GM19467 (cell line): ENCODE results near the gene GPR62.
"Not testable (repeated sequence)": the region's sequence is repeated elsewhere in the genome, so short reads cannot be mapped to it uniquely, and the experiment has no call there.

Source experiments
- ATAC-seq: cut with Tn5 transposase; IDR thresholded peaks from one replicate; pipeline ENCODE4 v1.9.1; 2021; ENCODE audit warnings: mild to moderate bottlenecking, moderate library complexity; ENCODE audit not compliant: unreplicated experiment

GPR62 gene

GRCh38 chr3:51988286-51989146 lies 33.3 kb downstream of the GPR62 start:
- no peak for ATAC-seq

DNA sequence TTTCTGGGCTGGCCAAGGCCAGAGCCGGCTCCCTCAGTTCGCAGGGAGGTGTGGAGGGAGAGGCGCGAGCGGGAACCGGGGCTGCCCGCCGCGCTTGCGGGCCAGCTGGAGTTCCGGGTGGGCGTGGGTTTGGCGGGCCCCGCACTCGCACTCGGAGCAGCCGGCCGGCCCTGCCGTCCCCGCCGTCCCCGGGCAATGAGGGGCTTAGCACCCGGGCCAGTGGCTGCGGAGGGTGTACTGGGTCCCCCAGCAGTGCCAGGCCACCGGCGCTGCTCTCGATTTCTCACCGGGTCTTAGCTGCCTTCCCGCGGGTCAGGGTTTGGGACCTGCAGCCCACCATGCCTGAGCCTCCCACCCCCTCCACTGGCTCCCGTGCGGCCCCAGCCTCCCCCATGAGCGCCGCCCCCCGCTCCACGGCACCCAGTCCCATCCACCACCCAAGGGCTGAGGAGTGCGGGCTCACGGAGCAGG lies 35.4 kb downstream of the GPR62 start:
- ATAC-seq: not testable (repeated sequence)

DNA sequence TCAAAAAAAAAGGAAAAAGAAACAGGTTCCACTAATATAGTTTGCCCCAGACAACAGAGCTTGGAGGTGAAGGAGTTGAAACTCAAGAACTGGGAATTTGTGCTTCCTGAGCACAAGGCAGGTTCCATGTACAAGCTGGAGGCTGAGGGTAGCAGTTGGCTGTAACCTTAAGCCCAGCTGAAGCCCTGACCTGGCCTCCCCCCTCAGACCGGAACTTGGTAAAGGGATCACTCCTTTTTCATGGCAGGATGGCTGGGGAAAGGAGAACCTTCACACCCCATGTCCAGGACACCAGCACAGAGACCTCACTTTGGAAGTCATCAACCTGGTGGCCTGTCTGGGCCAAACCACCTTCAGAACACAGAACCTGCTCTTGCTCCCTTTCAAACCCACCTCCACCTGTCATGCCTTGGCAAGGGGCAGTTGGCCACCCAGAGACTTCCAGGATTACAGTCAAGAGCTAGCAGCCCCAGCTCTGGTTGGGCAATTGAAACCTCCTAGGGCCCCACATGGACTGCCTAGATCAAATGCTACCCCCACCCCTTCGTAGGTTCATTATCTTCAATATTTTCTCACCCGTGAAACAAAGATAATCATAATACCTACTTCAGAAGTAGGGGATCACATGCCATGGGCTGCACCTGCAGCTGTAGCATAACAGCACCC lies 37.0 kb downstream of the GPR62 start:
- no peak for ATAC-seq

GRCh38 chr3:51993657-51994056 lies 38.5 kb downstream of the GPR62 start:
- not testable (repeated sequence) for ATAC-seq

DNA sequence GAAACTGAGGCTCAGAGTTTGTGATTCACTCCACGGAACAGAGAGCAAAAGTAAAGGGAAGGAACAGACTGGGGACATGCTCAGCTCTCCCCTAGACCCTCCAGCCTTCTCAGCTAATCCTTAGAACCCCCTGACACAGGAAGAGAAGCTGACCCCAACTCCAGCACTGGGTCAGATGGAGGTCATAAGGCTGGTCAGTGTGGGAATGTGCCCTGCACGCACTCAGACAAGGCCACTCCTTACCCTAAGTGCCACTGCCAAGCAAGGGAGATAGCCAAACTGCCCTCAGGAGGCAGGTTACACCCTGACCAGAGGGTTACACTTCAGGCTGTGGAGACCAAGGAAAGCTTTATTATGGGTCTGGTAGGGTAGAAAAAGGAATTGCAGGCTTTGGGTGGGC lies 39.3 kb downstream of the GPR62 start:
- ATAC-seq: no peak

DNA sequence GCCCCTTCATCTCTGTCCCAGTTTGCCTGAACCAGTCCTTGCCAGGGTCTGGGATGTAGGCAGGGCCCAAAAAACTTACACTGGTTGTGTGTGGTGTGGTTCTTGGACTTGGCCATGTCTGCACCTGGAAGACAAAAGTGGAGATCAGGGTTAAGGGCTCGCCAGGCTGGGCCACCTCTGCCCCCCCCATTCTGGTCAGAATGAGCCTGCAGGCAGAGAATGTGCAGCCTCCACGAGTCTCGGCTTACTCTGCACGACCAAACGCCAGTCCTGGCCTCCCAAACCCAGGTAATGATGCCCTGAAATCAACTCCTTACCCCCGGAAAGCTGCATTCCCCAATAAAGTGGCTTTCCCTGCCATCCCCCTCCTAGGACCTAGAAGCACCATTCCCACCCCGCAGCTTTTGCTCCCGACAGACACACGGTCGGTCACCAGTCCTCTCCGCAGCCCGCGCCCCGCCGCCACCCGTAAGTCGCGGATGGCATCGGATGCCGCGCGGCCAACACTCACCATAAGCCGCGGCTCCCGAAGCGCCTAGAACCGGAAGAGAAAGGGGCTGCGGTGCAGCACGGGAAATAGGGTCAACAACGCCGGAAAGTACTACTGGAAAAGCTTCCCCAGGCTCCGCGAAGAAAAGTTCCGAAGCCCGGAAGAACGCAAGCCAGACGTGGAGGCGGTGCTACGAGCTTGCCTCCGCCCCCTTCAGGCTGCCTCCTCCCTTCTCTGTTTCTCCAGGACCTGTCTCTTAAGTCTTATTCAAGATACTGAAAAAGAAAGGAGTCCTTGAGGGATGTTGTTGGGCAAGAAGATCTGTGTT lies 40.4 kb downstream of the GPR62 start, which contains the start of gene RPL29:
RPL29 (minus strand) TSS at position 550 of the 818 bp plus-strand sequence; CDS start at position 116, 434 bp downstream.
- ATAC-seq: peak; percentile 79

DNA sequence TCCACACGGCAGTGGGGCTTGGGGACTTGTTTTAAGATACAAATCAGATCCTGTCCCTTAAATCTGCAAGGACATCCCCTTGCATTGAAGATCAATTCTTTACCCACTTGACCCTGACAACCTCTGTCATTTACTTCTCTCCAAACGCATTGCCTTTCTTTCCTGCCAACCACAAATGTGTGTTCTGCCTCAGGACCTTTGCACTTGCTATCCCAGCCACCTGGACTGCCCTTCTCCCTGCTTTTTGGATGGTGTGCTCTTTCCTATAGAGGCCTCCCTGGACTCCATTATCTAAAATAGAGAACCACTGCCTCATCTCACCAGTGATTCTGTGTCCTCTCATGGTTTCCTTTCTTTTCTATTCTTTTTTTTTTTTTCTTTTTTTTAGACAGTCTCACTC lies 42.0 kb downstream of the GPR62 start:
- no peak for ATAC-seq

GRCh38 chr3:51997935-51998596 lies 42.9 kb downstream of the GPR62 start:
- ATAC-seq: no peak

DNA sequence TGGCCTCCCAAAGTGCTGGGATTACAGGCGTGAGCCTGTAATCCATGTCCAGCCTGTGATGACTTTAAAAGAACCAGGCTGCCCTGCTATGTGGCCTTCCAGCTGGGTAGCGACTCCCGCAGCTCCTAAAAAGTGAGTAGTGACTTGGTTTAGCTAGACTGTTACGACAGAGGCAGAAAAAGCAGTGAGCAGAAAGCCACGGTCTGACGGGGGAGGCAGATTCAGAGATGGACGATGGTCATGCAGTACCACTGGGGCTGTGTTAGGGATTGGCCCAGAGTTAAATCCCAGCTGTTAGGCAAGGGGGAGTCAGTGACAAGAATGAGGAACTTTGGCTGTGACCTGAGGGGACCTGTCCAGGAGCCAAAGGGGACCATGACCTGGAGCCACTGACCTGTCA lies 43.6 kb downstream of the GPR62 start:
- no peak for ATAC-seq

- ATAC-seq: no peak
These were observed 44.7 kb downstream of the GPR62 start for GRCh38 chr3:51999846-52000245.

- ATAC-seq: peak; percentile 59
These were observed 46.3 kb downstream of the GPR62 start for GRCh38 chr3:52001443-52001974.

GRCh38 chr3:52002748-52003147 lies 47.6 kb downstream of the GPR62 start:
- no peak for ATAC-seq

DNA sequence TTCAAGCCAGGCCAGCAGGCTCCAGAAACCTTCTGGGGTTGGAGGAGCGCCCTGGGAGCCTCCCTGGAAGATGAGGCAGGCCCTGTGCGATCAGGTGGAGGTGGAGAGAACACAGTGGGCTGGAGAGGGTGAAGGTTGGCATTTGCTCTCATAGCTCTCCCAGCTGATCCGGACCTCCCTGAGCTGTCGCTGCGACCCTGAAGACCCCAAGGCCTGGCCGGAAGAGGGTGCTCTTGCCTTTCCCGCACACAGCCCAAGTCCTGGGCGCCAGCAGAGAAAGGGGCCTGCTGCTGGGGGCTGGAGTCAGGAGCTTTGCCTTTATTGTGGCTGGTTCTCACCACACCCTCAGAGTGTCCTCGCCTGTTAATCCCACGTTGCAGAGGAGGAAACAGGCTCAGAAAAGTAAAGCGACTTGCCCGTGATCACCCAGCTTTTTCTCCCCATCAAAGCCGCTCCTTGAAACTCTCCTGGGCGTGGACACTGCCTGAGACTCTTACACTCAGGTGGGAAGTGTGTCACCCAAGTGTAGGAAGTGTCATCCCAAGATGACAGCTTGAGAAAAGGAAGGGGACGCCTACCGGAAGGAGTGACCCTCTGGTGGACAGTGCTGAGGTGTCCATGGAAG lies 49.1 kb downstream of the GPR62 start:
- ATAC-seq: no peak

DNA sequence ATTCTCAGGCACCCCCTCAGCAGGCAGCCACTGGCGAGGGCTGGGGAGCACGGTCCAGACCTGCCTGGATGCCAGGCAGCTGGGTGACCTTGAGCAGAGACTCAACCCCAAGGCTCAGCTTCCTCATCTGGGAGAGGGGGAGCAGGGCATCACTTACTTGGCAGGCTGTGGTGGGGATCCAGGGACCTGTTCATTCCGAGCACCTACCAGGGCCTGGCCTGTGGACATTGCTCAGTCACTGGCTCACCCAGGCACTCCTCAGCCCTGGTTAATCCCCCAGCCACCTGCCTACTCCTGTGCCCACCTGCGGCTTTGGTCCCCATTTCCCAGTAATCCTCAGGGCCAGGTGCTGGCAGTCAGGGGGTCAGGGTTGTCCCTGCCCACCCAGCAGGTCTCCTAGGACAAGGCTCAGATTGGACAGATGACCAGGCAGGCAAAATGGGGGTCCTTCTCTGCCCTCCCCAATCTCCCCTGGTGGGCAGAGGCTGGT lies 49.8 kb downstream of the GPR62 start:
- no peak for ATAC-seq

GRCh38 chr3:52005571-52005986 lies 50.4 kb downstream of the GPR62 start:
- ATAC-seq: no peak

DNA sequence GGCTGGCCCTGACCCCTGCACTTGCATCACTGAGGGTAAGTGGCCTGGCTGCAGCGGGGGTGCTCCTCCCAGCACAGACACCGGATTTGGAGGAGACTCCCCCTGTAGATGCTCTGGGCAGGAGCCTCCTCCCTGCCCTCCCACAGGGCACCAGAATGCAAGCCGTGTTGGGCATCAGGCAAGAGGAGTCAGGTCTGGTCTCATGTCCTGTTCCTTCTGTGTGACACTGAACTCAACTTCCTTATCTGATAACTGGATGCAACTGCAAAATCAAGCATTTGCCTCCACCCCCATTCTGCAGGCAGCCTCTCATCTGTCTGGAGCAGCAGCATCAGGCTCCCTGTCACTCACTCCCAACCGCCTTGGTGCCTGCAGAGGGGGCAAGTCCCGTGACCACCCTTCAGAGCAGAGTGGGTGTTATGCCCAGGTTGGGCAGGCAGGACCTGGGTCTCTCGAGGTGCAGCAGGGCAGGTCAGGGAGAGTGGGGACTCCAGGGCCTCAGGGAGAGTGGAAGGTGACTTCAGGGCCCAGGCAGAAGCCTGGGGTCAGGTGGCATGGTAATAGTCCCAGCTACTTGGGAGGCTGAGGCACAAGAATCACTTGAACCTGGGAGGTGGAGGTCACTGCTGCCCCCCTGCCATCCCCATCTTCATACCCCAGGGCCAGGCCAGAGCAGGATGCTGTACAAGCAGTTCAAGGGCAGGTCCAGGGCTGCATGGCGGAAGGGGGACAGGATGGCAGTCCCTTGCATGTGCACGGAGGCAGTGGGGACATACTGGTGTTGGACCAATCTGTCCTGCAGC lies 51.0 kb downstream of the GPR62 start:
- no peak for ATAC-seq

GRCh38 chr3:52006820-52007133 lies 51.6 kb downstream of the GPR62 start:
- ATAC-seq: no peak
